IPS-20b (cell line): Measurements from ENCODE around the gene ITGAX.

Experiments
- H3K27ac ChIP-seq: one replicate; pipeline ENCODE4 v1.5.1; 2013; ENCODE audit warnings: low read length
- H3K27me3 ChIP-seq: 2 replicates; pipeline ENCODE4 v1.6.1; 2013; ENCODE audit warnings: mild to moderate bottlenecking, low read length, inconsistent platforms; ENCODE audit not compliant: insufficient read depth
- H3K36me3 ChIP-seq: 2 replicates; pipeline ENCODE4 v1.6.1; 2013; ENCODE audit warnings: low read depth, mild to moderate bottlenecking, inconsistent platforms, low read length, moderate library complexity; ENCODE audit not compliant: insufficient read depth
- H3K4me1 ChIP-seq: 2 replicates; pipeline ENCODE4 v1.6.1; 2013; ENCODE audit warnings: mild to moderate bottlenecking, control low read depth, inconsistent platforms, low read length, moderate library complexity; ENCODE audit not compliant: insufficient read depth
- H3K4me3 ChIP-seq: 2 replicates; pipeline ENCODE4 v1.5.1; 2013; ENCODE audit warnings: mild to moderate bottlenecking, low read length, inconsistent platforms
- H3K9ac ChIP-seq: 2 replicates; pipeline ENCODE4 v1.6.1; 2013; ENCODE audit warnings: low read depth, mild to moderate bottlenecking, inconsistent platforms, low read length, moderate library complexity
- H3K9me3 ChIP-seq: 2 replicates; pipeline ENCODE4 v1.6.1; 2013; ENCODE audit warnings: mild to moderate bottlenecking, low read depth, low read length, inconsistent platforms; ENCODE audit not compliant: insufficient read depth

Gene ITGAX

GRCh38 chr16:31351246-31351941 lies 3.6 kb upstream of the ITGAX start:
- Histone ChIP-seq H3K4me1 (no peaks in the 10 kb centered on the region), H3K27ac (no peak overlapping the region), H3K4me3 (no peak overlapping the region), H3K36me3 (no peaks in the 10 kb centered on the region), H3K27me3 (peaks cover 4% of the 10 kb centered on the region; the same call in 1 of the 2 replicates), H3K9me3 (no peaks in the 10 kb centered on the region), H3K9ac (no peak overlapping the region)

GRCh38 chr16:31351942-31352325 lies 3.0 kb upstream of the ITGAX start:
- Histone ChIP-seq H3K27me3 (peaks cover 4% of the 10 kb centered on the region; the same call in 1 of the 2 replicates), H3K9me3 (no peaks in the 10 kb centered on the region), H3K9ac (no peak overlapping the region), H3K4me3 (no peak overlapping the region), H3K4me1 (no peaks in the 10 kb centered on the region), H3K36me3 (no peaks in the 10 kb centered on the region), H3K27ac (no peak overlapping the region)

- Histone ChIP-seq H3K4me1 (no peaks in the 10 kb centered on the region), H3K36me3 (no peaks in the 10 kb centered on the region), H3K4me3 (no peak overlapping the region), H3K27ac (no peak overlapping the region), H3K27me3 (peaks cover 4% of the 10 kb centered on the region; the same call in 1 of the 2 replicates), H3K9ac (no peak overlapping the region), H3K9me3 (no peaks in the 10 kb centered on the region)
These were observed 2.4 kb upstream of the ITGAX start for GRCh38 chr16:31352376-31353115.

GRCh38 chr16:31355431-31356100 lies 590 bp downstream of the ITGAX start:
- Histone ChIP-seq H3K36me3 (no peaks in the 10 kb centered on the region), H3K4me1 (no peaks in the 10 kb centered on the region), H3K27ac (no peak overlapping the region), H3K9ac (no peak overlapping the region), H3K9me3 (no peaks in the 10 kb centered on the region), H3K4me3 (no peak overlapping the region), H3K27me3 (no peaks in the 10 kb centered on the region)

GRCh38 chr16:31356566-31357323 lies 1.8 kb downstream of the ITGAX start:
- H3K9me3 ChIP-seq = no peaks in the 10 kb centered on the region
- H3K36me3 ChIP-seq = no peaks in the 10 kb centered on the region
- no peak overlapping the region for H3K4me3 ChIP-seq
- H3K4me1 ChIP-seq = no peaks in the 10 kb centered on the region
- H3K9ac ChIP-seq = no peak overlapping the region
- H3K27ac ChIP-seq = no peak overlapping the region
- no peaks in the 10 kb centered on the region for H3K27me3 ChIP-seq

- Histone ChIP-seq H3K4me3 (no peak overlapping the region), H3K27me3 (no peaks in the 10 kb centered on the region), H3K9me3 (no peaks in the 10 kb centered on the region), H3K9ac (no peak overlapping the region), H3K4me1 (no peaks in the 10 kb centered on the region), H3K36me3 (no peaks in the 10 kb centered on the region), H3K27ac (no peak overlapping the region)
These were observed 2.5 kb downstream of the ITGAX start for GRCh38 chr16:31357324-31358109.

GRCh38 chr16:31360251-31360650 lies 5.3 kb downstream of the ITGAX start:
- Histone ChIP-seq H3K27me3 (no peaks in the 10 kb centered on the region), H3K9me3 (no peaks in the 10 kb centered on the region), H3K9ac (no peak overlapping the region), H3K4me1 (no peaks in the 10 kb centered on the region), H3K4me3 (no peak overlapping the region), H3K27ac (no peak overlapping the region), H3K36me3 (no peaks in the 10 kb centered on the region)

GRCh38 chr16:31361201-31362110 lies 6.5 kb downstream of the ITGAX start:
- no peaks in the 10 kb centered on the region for H3K4me1 ChIP-seq
- no peak overlapping the region for H3K4me3 ChIP-seq
- H3K36me3 ChIP-seq = no peaks in the 10 kb centered on the region
- no peaks in the 10 kb centered on the region for H3K27me3 ChIP-seq
- no peak overlapping the region for H3K27ac ChIP-seq
- no peaks in the 10 kb centered on the region for H3K9me3 ChIP-seq
- no peak overlapping the region for H3K9ac ChIP-seq

- Histone ChIP-seq H3K9ac (no peak overlapping the region), H3K4me3 (no peak overlapping the region), H3K36me3 (no peaks in the 10 kb centered on the region), H3K27me3 (no peaks in the 10 kb centered on the region), H3K27ac (no peak overlapping the region), H3K9me3 (no peaks in the 10 kb centered on the region), H3K4me1 (no peaks in the 10 kb centered on the region)
These were observed 7.8 kb downstream of the ITGAX start for GRCh38 chr16:31362476-31363405.
